Measurements from ENCODE around the gene ITIH6.
"Not testable (repeated sequence)": the region's sequence is repeated elsewhere in the genome, so short reads cannot be mapped to it uniquely, and the experiment has no call there.

The ITIH6 gene, protein sequence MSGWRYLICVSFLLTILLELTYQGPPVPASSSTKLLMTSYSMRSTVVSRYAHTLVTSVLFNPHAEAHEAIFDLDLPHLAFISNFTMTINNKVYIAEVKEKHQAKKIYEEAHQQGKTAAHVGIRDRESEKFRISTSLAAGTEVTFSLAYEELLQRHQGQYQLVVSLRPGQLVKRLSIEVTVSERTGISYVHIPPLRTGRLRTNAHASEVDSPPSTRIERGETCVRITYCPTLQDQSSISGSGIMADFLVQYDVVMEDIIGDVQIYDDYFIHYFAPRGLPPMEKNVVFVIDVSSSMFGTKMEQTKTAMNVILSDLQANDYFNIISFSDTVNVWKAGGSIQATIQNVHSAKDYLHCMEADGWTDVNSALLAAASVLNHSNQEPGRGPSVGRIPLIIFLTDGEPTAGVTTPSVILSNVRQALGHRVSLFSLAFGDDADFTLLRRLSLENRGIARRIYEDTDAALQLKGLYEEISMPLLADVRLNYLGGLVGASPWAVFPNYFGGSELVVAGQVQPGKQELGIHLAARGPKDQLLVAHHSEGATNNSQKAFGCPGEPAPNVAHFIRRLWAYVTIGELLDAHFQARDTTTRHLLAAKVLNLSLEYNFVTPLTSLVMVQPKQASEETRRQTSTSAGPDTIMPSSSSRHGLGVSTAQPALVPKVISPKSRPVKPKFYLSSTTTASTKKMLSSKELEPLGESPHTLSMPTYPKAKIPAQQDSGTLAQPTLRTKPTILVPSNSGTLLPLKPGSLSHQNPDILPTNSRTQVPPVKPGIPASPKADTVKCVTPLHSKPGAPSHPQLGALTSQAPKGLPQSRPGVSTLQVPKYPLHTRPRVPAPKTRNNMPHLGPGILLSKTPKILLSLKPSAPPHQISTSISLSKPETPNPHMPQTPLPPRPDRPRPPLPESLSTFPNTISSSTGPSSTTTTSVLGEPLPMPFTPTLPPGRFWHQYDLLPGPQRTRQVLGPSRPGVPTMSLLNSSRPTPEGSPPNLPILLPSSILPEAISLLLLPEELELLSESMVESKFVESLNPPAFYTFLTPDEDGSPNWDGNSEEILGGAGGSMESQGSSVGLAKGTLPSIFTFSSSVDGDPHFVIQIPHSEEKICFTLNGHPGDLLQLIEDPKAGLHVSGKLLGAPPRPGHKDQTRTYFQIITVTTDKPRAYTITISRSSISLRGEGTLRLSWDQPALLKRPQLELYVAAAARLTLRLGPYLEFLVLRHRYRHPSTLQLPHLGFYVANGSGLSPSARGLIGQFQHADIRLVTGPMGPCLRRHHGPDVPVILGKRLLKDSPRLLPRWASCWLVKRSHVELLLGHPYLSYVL

GRCh38 chrX:54798137-54798536 lies at the start of gene ITIH6:
ITIH6 (minus strand) TSS chrX:54798255; CDS start chrX:54798210, 45 bp downstream.
- DNase-seq = no peak

GRCh38 chrX:54847700-54848099 lies 49.6 kb upstream of the ITIH6 start:
- not testable (repeated sequence) for DNase-seq

DNA sequence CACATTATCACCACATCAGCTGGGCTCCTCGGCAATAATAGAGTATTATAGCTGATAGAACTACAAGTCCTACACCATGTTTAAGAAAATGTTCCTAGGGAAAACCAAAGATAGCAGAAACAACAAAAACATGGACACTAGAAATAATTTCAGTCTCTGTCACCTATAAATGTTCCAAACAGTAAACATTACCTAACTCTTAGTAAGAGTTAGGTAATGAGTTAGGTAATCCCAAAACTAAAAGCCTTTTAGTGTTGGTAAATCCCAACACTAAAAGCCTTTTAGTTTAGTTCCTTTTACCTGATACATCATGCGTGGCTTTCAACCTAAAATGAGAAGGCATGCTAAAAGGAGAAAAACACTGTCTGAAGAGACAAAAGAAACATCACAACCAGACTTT lies 45.0 kb upstream of the ITIH6 start:
- no peak for DNase-seq

GRCh38 chrX:54842607-54843006 lies 44.6 kb upstream of the ITIH6 start:
- DNase-seq = no peak

DNA sequence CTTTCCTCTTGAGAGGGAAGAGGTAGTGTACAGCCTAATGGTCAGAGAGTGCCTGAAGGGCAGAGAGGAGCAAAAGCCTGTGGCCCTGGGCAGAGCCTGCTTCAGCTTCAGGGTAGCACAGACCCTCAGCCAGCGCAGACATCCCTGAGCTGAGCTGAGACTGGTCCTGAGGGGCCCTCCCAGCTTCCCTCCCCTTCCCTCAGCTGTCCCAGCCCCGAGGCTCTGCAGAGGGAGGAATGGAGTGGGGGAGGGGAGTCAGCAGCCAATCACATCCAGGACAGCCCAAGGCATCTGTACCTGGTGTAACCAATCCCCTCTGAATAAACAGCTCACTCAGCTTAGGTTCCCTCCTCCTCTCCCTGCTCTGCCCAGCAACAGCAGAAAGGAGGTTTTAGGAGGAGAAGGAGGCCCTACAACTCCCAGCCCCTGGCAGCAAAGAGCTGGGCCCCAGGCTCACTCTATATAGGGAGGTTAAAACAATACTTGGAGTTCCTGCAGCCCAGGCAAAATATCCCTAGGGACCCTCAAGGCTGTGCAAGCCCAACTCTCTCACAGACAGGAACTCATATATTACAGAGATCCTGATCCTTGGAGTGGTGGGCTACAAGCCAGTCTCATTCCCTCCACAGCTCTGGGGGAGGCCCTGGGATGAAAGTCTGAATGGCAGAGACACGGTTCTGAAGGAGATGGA lies 43.3 kb upstream of the ITIH6 start:
- DNase-seq = not testable (repeated sequence)

GRCh38 chrX:54838583-54838982 lies 40.5 kb upstream of the ITIH6 start:
- no peak for DNase-seq

GRCh38 chrX:54826598-54826997 lies 28.5 kb upstream of the ITIH6 start:
- no peak for DNase-seq

DNA sequence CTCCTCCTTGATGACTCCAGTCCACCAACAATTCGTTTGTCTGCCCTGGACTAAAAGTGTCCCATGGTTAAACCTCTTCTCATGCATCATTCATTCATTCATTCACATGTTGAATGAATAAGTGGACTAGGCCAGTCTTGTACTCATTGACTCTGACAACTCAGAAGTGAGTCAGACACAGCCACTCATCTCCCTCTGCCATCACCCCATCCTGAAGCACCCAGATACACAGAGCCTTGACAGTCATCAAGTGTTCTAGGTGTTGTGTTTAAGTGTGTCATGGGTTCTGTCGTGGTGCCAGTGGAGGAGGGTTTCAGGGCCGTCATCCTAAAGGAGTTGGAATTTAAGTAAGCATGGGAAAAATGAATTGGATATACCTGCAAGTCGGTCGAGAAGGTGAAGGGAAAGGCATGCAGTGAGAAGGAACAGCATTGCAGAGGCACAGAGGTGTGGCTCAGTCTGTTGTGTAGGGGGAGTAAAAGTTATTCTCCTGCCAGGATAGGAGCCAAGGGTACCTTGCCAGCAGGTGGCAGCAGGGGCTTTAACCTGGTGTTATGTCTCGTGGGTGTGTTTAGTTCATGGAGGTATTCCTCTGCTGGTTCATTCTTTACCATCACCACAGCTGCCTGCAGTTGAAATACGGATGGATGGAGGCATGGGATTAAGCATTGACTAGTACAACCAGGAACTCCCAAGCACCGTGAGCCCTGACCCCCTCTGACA lies 27.8 kb upstream of the ITIH6 start:
- peak in 1 of 2 experiments; percentile 39 for DNase-seq

DNA sequence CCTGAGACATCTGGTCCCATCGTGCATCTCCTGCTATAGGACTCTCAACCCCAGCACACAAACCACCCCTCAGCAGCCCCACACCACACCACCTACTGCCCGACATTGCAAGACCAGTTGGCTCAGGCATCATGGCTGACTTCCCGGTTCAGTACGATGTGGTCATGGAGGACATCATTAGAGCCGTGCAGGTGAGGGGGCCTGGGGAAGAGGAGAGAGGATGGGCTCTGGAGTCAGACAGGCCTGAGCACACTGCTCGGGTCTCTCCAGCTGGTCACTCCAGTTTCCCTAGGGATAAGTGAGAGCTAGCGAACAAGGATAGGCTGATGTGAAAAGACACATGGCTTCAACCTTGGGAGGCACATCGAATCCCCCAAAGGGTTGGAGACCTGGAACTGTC lies 26.7 kb upstream of the ITIH6 start:
- DNase-seq = no peak

DNA sequence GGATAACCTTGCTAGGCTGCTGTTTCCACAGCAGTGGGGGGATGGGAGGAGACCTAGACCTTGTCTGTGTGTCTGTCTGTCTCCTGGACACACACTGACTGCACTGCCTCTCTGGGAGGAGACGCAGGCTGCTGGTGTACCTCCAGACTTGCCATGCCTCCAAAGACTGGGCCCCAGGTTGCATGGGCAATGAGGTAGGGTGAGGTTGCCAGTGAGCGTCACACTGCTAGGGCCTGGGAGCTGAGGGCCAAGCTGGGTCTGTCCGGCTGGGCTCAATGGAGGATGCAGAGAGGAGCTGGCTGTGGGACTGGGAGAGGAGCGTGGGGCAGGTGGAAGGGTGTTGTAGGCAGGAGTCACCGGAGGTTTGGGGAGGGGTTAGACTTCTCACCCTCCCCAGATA lies 26.1 kb upstream of the ITIH6 start:
- no peak for DNase-seq

GRCh38 chrX:54821310-54821709 lies 23.3 kb upstream of the ITIH6 start:
- no peak for DNase-seq

- DNase-seq = no peak
These were observed 22.7 kb upstream of the ITIH6 start for GRCh38 chrX:54820737-54821136.

- DNase-seq = no peak
These were observed 21.1 kb upstream of the ITIH6 start for GRCh38 chrX:54819201-54819600.

- DNase-seq = no peak
These were observed 20.2 kb upstream of the ITIH6 start for GRCh38 chrX:54818221-54818620.

DNA sequence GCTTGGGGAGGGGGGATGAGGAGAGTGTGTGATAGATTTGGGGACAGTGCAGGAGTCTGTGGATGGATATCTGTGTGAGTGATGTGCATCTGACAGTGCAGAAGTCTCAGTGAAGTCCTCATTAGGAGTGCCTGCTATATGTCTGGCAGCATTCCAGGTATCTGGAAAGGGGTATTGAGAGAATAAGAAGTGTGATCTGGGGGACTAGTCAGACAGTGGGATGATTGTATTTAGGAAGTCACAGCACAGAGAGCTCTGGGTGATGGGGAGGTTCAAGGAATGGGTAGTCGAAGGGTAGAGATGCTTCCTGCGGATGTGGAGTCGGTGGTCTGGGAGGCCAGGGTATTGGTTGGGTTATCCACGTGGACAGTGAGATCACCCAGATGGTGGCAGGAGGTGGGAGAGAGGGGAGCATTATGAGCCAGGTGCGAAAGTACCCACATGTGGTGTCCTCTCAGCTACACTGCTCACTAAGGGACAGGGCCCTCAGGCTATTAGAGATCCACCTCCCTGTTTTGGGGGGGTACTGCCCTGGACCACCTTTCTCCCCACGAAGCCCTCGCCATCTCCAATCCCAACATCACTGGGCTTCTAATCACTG lies 19.3 kb upstream of the ITIH6 start:
- DNase-seq = no peak

- no peak for DNase-seq
These were observed 14.3 kb upstream of the ITIH6 start for GRCh38 chrX:54812306-54812705.

- DNase-seq = no peak
These were observed 13.3 kb upstream of the ITIH6 start for GRCh38 chrX:54811301-54811885.

GRCh38 chrX:54810532-54810931 lies 12.5 kb upstream of the ITIH6 start:
- no peak for DNase-seq

- DNase-seq = peak; percentile 88 to 90
These were observed 10.8 kb upstream of the ITIH6 start for GRCh38 chrX:54808605-54809483.

GRCh38 chrX:54808109-54808604 lies 10.1 kb upstream of the ITIH6 start:
- DNase-seq = peak in 1 of 2 experiments; percentile 53

Measured in activated T-cell treated with anti-CD3 and anti-CD28 coated beads, Interleukin-2, amount 50 U/mL, for 48 hours (primary cell).